ENCODE results near the gene OR10G3. TPM values are rescaled to one million over a fixed set of nuclear protein-coding genes. Genes with fewer than 3 reads are reported as not detected.

Gene OR10G3
- total and polyA plus RNA-seq, 2 of the 4 experiments (the other 2 are of a cell fraction) = not detected

DNA sequence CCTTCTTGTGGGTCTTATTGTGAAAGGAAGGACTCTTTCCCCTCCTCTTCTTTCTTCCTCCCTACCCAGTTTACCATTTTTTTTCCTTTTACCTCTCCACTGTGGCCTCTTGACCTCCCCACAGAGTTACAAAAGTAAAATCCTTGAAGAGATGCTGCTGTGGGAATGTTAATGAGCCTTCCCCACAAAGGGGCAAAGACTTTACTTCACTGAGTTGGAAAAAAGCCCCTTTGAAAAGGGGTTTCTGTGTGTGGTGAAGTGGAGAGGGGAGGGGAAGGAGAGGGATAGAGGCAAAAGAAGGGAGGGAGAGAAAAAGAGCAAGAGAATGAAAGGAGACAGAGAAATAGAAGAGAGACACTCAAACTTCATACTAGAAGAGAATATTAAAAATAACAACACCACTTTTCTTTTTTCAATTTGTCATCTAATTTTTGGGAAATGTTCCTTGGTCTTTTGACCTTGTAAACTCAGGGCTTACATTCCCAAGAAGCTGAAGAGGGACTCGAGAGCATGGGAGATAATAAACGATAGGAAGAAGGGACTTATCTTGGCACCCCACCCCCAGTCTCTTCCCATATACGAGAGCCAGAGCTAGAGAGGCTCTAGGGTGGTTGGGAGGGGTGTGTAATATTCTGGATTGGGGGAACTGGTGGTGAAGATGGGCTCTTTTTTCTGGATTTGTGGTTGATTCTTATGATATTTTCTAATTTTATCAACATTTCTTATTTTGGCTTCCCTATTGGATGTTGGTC, 40.5 kb downstream of the OR10G3 start:
- no peak overlapping the region for H3K4me3 ChIP-seq (ENCODE audit: insufficient read depth, low read depth, low read length)
- no peaks in the 10 kb centered on the region for H3K9me1 ChIP-seq (ENCODE audit: insufficient read depth, low read length)
- POLR2A ChIA-PET (ENCODE audit: unreplicated experiment) = interaction anchor here (0.6 kb wide), 1 partner anchor 13 kb away, joined by 3 read pairs; the partner anchor contains the start of gene SALL2
- H3K27me3 ChIP-seq (ENCODE audit: control insufficient read depth, insufficient read depth, low read length) = peaks cover 40% of the 10 kb centered on the region
- no peak overlapping the region for H2AFZ ChIP-seq (replicated peaks; ENCODE audit: low read length, poor library complexity)
- in situ Hi-C loops (cut with MboI; ENCODE audit: low sequenced_read_pairs) (no loop called here), intact Hi-C loops (cut with micrococcal nuclease) (no loop called here), dilution Hi-C loops (cut with HindIII; ENCODE audit: low sequenced_read_pairs, unreplicated experiment) (no loop called here)
- no peaks in the 10 kb centered on the region for H3K79me1 ChIP-seq (ENCODE audit: low read depth in 1 of 2, low read length in 2 of 2)
- H3K56ac ChIP-seq (ENCODE audit: extremely low read depth, insufficient read depth, low read length) = no peak overlapping the region
- no TSS peak for BruUV-seq (replicated peaks)
- H4K20me1 ChIP-seq (ENCODE audit: insufficient read depth, low read length) = no peaks in the 10 kb centered on the region
- no peaks in the 10 kb centered on the region for H3K36me3 ChIP-seq (ENCODE audit: control insufficient read depth, insufficient read depth, low read length)
- no peak overlapping the region for H2BK15ac ChIP-seq (ENCODE audit: low read depth, low read length)
- DNase-seq (no peak), ATAC-seq (ENCODE audit: low read depth) (no peak)
- H2AK5ac ChIP-seq (ENCODE audit: low read depth, low read length) = no peak overlapping the region
- WGBS, 2 experiments (ENCODE audit: extremely low coverage in 2 of 2, insufficient read length in 1 of 2) = no CpG with 5 or more reads among the region's 3 CpGs
- H2BK20ac ChIP-seq (ENCODE audit: low read depth, low read length) = no peak overlapping the region
- 0 out of 2 replicates have a peak, but pooled peaks cover 1% of the 10 kb centered on the region for H3K9me3 ChIP-seq (ENCODE audit: control insufficient read depth, insufficient read depth, low read length)
- no peak overlapping the region for H3K9ac ChIP-seq (ENCODE audit: low read depth, low read length)
- no peaks in the 10 kb centered on the region for H3K4me1 ChIP-seq (ENCODE audit: control insufficient read depth, insufficient read depth, low read length)
- no peak overlapping the region for H3K4me2 ChIP-seq (ENCODE audit: low read depth, low read length)
- no peak overlapping the region for H2BK5ac ChIP-seq (ENCODE audit: low read depth, low read length, poor library complexity, severe bottlenecking)
- no peak overlapping the region for H3K18ac ChIP-seq (ENCODE audit: low read depth, low read length)
- no peak overlapping the region for H3K14ac ChIP-seq (replicated peaks; ENCODE audit: low read depth, low read length)
- CTCF ChIA-PET = no interaction called here
- H3K4ac ChIP-seq (ENCODE audit: low read depth, low read length) = no peak overlapping the region
- H4K5ac ChIP-seq (ENCODE audit: low read depth, low read length) = no peak overlapping the region
- H4K91ac ChIP-seq (ENCODE audit: insufficient read depth, low read depth, low read length) = no peak overlapping the region
- H2BK120ac ChIP-seq (ENCODE audit: low read depth, low read length) = no peak overlapping the region
- TF ChIP-seq SMC3 (IDR thresholded peaks at IDR 0.05; ENCODE audit: low read depth, low read length) (no peak), RCOR1 (IDR thresholded peaks at IDR 0.05; ENCODE audit: insufficient replicate concordance, low read length) (no peak), MAZ (IDR thresholded peaks at IDR 0.05; ENCODE audit: borderline replicate concordance, low read depth, low read length) (no peak), FOS (IDR thresholded peaks at IDR 0.05; ENCODE audit: low read depth, low read length) (no peak), BHLHE40 (IDR thresholded peaks at IDR 0.05; ENCODE audit: low read depth, low read length) (no peak), CEBPB (IDR thresholded peaks at IDR 0.05; ENCODE audit: low read depth, low read length) (no peak), RAD21 (IDR thresholded peaks at IDR 0.05; ENCODE audit: low read length) (no peak), MXI1 (IDR thresholded peaks at IDR 0.05; ENCODE audit: borderline replicate concordance, low read depth, low read length) (no peak)
- H3K27ac ChIP-seq (ENCODE audit: insufficient read depth, low read length) = no peak overlapping the region
- no peak overlapping the region for H4K8ac ChIP-seq (ENCODE audit: low read depth in 2 of 2, low read length in 2 of 2)
- no peak overlapping the region for H2AK9ac ChIP-seq (replicated peaks; ENCODE audit: low read depth, low read length, poor library complexity)
- H3K23ac ChIP-seq (ENCODE audit: low read depth, low read length) = no peak overlapping the region
